SJCRH30 (cell line): ENCODE data around the gene SNF8. TPM values are rescaled to one million over a fixed set of nuclear protein-coding genes. Genes with fewer than 3 reads are reported as not detected.
"Not testable (repeated sequence)": the region's sequence is repeated elsewhere in the genome, so short reads cannot be mapped to it uniquely, and the experiment has no call there.

Experiments
- DNase-seq, 2 experiments: peaks; one replicate each; pipeline ENCODE4 v3.0.0-alpha.2; 2015 to 2020
- H3K27ac ChIP-seq: fragments of 250-450 bp; sonication (Bioruptor Pico); 2 replicates; pipeline ENCODE4 v1.5.1; 2020; ENCODE audit warnings: mild to moderate bottlenecking, moderate library complexity
- H3K27me3 ChIP-seq: fragments of 250-450 bp; sonication (Bioruptor Pico); 2 replicates; pipeline ENCODE4 v1.5.1; 2020; ENCODE audit warnings: mild to moderate bottlenecking, moderate library complexity
- H3K36me3 ChIP-seq: fragments of 250-450 bp; sonication (Bioruptor Pico); 2 replicates; pipeline ENCODE4 v1.5.1; 2020; ENCODE audit warnings: mild to moderate bottlenecking, moderate library complexity
- H3K4me1 ChIP-seq: fragments of 250-450 bp; sonication (Bioruptor Pico); 2 replicates; pipeline ENCODE4 v1.5.1; 2020; ENCODE audit warnings: mild to moderate bottlenecking, moderate library complexity
- H3K4me3 ChIP-seq: fragments of 250-450 bp; sonication (Bioruptor Pico); 2 replicates; pipeline ENCODE4 v1.5.1; 2020; ENCODE audit warnings: mild to moderate bottlenecking, moderate library complexity
- H3K9me3 ChIP-seq: fragments of 250-450 bp; sonication (Bioruptor Pico); replicated peaks from 2 replicates; pipeline ENCODE4 v1.5.1; 2020; ENCODE audit warnings: mild to moderate bottlenecking, moderate library complexity
- total RNA-seq: library from RNA; depleted of rRNA; stranded (reverse); fragments of >200 nt; shearing (Covaris generic); gene quantifications from 2 replicates; pipeline ENCODE4 v1.2.3, GENCODE V29; 2014

SNF8 gene
- total RNA-seq, 1 experiment from 2014 or later: 141 TPM

GRCh38 chr17:48960834-48961515 is 16.3 kb upstream of the SNF8 start:
- peaks cover 21% of the 10 kb centered on the region for H3K4me1 ChIP-seq
- no peaks in the 10 kb centered on the region for H3K36me3 ChIP-seq
- peak overlapping the region; percentile 8; the same call in 1 of the 2 replicates for H3K27ac ChIP-seq
- H3K27me3 ChIP-seq: no peaks in the 10 kb centered on the region
- DNase-seq: peak; percentile 78 to 80
- H3K4me3 ChIP-seq: peak overlapping the region; percentile 23
- H3K9me3 ChIP-seq: no peaks in the 10 kb centered on the region

- DNase-seq: peak; percentile 62 to 67
- H3K27ac ChIP-seq: no peak overlapping the region
Measured at GRCh38 chr17:48954300-48954755, 9.7 kb upstream of the SNF8 start.

GRCh38 chr17:48952904-48953303 is 8.3 kb upstream of the SNF8 start:
- peaks cover 13% of the 10 kb centered on the region for H3K4me1 ChIP-seq
- DNase-seq: no peak
- H3K4me3 ChIP-seq: no peak overlapping the region
- H3K36me3 ChIP-seq: no peaks in the 10 kb centered on the region
- no peaks in the 10 kb centered on the region for H3K9me3 ChIP-seq
- no peaks in the 10 kb centered on the region for H3K27me3 ChIP-seq
- H3K27ac ChIP-seq: no peak overlapping the region

More at GRCh38 chr17:48954300-48954755, 9.7 kb upstream of the SNF8 start:
- H3K4me1 ChIP-seq: peaks cover 13% of the 10 kb centered on the region
- no peak overlapping the region for H3K4me3 ChIP-seq
- no peaks in the 10 kb centered on the region for H3K27me3 ChIP-seq
- no peaks in the 10 kb centered on the region for H3K36me3 ChIP-seq
- H3K9me3 ChIP-seq: no peaks in the 10 kb centered on the region

GRCh38 chr17:48951572-48951971 is 6.9 kb upstream of the SNF8 start:
- Histone ChIP-seq H3K27me3 (no peaks in the 10 kb centered on the region), H3K36me3 (no peaks in the 10 kb centered on the region), H3K4me3 (no peak overlapping the region), H3K27ac (no peak overlapping the region), H3K4me1 (peaks cover 6% of the 10 kb centered on the region; the same call in 1 of the 2 replicates), H3K9me3 (no peaks in the 10 kb centered on the region)
- DNase-seq: no peak

- H3K27me3 ChIP-seq, H3K9me3 ChIP-seq, DNase-seq, H3K36me3 ChIP-seq, H3K4me1 ChIP-seq: not testable (repeated sequence)
- Histone ChIP-seq H3K4me3 (peak overlapping the region; percentile 78), H3K27ac (peak overlapping the region; percentile 67)
Measured at GRCh38 chr17:48945261-48945651, 614 bp upstream of the SNF8 start.

- Histone ChIP-seq H3K36me3 (peaks cover 80% of the 10 kb centered on the region), H3K27me3 (no peaks in the 10 kb centered on the region), H3K4me3 (no peak overlapping the region), H3K9me3 (no peaks in the 10 kb centered on the region), H3K4me1 (no peaks in the 10 kb centered on the region), H3K27ac (no peak overlapping the region)
- no peak for DNase-seq
Measured at GRCh38 chr17:48933035-48933434, 11.6 kb downstream of the SNF8 start.

- peak; percentile 30 to 42 for DNase-seq
- Histone ChIP-seq H3K4me3 (no peak overlapping the region), H3K36me3 (peaks cover 84% of the 10 kb centered on the region), H3K9me3 (no peaks in the 10 kb centered on the region), H3K27ac (no peak overlapping the region), H3K4me1 (no peaks in the 10 kb centered on the region), H3K27me3 (no peaks in the 10 kb centered on the region)
Measured at GRCh38 chr17:48930435-48930873, 14.2 kb downstream of the SNF8 start.

GRCh38 chr17:48929812-48930165 is 14.9 kb downstream of the SNF8 start:
- Histone ChIP-seq H3K4me3 (no peak overlapping the region), H3K4me1 (no peaks in the 10 kb centered on the region), H3K9me3 (no peaks in the 10 kb centered on the region), H3K27ac (no peak overlapping the region), H3K27me3 (no peaks in the 10 kb centered on the region), H3K36me3 (peaks cover 83% of the 10 kb centered on the region)
- no peak for DNase-seq

- Histone ChIP-seq H3K4me3 (no peak overlapping the region), H3K4me1 (no peaks in the 10 kb centered on the region), H3K27me3 (no peaks in the 10 kb centered on the region), H3K9me3 (no peaks in the 10 kb centered on the region), H3K27ac (no peak overlapping the region), H3K36me3 (peaks cover 81% of the 10 kb centered on the region)
- no peak for DNase-seq
Measured at GRCh38 chr17:48928876-48929811, 15.5 kb downstream of the SNF8 start.

GRCh38 chr17:48927978-48928745 is 16.5 kb downstream of the SNF8 start:
- Histone ChIP-seq H3K4me1 (no peaks in the 10 kb centered on the region), H3K9me3 (no peaks in the 10 kb centered on the region), H3K27ac (no peak overlapping the region), H3K27me3 (no peaks in the 10 kb centered on the region), H3K36me3 (peaks cover 83% of the 10 kb centered on the region), H3K4me3 (no peak overlapping the region)
- DNase-seq: no peak

GRCh38 chr17:48925991-48926342 is 18.7 kb downstream of the SNF8 start:
- Histone ChIP-seq H3K36me3 (peaks cover 84% of the 10 kb centered on the region), H3K4me3 (no peak overlapping the region), H3K27ac (no peak overlapping the region), H3K9me3 (no peaks in the 10 kb centered on the region), H3K27me3 (no peaks in the 10 kb centered on the region), H3K4me1 (no peaks in the 10 kb centered on the region)
- DNase-seq: no peak

GRCh38 chr17:48925251-48925990 is 19.2 kb downstream of the SNF8 start:
- H3K9me3 ChIP-seq: no peaks in the 10 kb centered on the region
- DNase-seq: no peak
- no peaks in the 10 kb centered on the region for H3K4me1 ChIP-seq
- peaks cover 84% of the 10 kb centered on the region for H3K36me3 ChIP-seq
- H3K27ac ChIP-seq: no peak overlapping the region
- no peak overlapping the region for H3K4me3 ChIP-seq
- no peaks in the 10 kb centered on the region for H3K27me3 ChIP-seq

GRCh38 chr17:48915459-48916282 is 29.0 kb downstream of the SNF8 start:
- H3K4me3 ChIP-seq: no peak overlapping the region
- no peak for DNase-seq
- no peaks in the 10 kb centered on the region for H3K9me3 ChIP-seq
- H3K4me1 ChIP-seq: peaks cover 1% of the 10 kb centered on the region
- no peaks in the 10 kb centered on the region for H3K27me3 ChIP-seq
- peaks cover 81% of the 10 kb centered on the region for H3K36me3 ChIP-seq
- no peak overlapping the region for H3K27ac ChIP-seq
